K562 (cell line): ENCODE results near the gene SEC14L2. TPM values are rescaled to one million over a fixed set of nuclear protein-coding genes. Genes with fewer than 3 reads are reported as not detected.

Experiments used
- ATAC-seq: fragments of 200-7000 bp; cut with Tn5 transposase; 3 replicates; pipeline ENCODE4 v1.9.1; 2020; ENCODE audit warnings: moderate library complexity
- BruUV-seq: library from RNA; stranded (reverse); fragments of 400-500 nt; replicated peaks from 2 replicates; lab custom pipeline; 2021; lab: Mats Ljungman, UMichigan
- CTCF ChIA-PET: fragments of 300-600 bp; formaldehyde crosslinking; extraction: SDS; loops from one replicate; lab custom pipeline; 2021; ENCODE audit warnings: low intra/inter-chr PET ratio; lab: Yijun Ruan, JAX
- POLR2A ChIA-PET: fragments of 300-600, 350-650 bp; sonication (Branson Sonifier 250); formaldehyde crosslinking; extraction: SDS; loops from one replicate; lab custom pipeline; 2021; ENCODE audit warnings: antibody characterized with exemption, inconsistent platforms; lab: Yijun Ruan, JAX
- DNase-seq, 4 experiments: peaks; one replicate each; pipeline versions ENCODE4 v3.0.0 to v3.0.0-alpha.2; 2011 to 2018; ENCODE audit warnings: low spot score in 3 of 4, mixed read lengths in 3 of 4; ENCODE audit errors: extremely low read depth in 1 of 4
- FAIRE-seq: peaks from 2 replicates; lab custom pipeline; 2011; peaks lifted over from hg19 to GRCh38; lab: Jason Lieb, UNC
- H2AFZ ChIP-seq: 2 replicates; pipeline ENCODE4 v1.6.0; 2011; ENCODE audit warnings: low read depth, low read length, control low read depth, inconsistent platforms
- H3K27ac ChIP-seq: fragments of 200-600 bp; 3 replicates; pipeline ENCODE4 v1.8.0; 2011; ENCODE audit warnings: low read depth, mild to moderate bottlenecking, control low read depth, inconsistent platforms, low read length, moderate library complexity, mixed read lengths; ENCODE audit errors: extremely low read depth
- H3K27me3 ChIP-seq, 2 experiments: fragments of 300-600 bp in 1 of 2; 2 replicates in 1 of 2; 3 replicates in 1 of 2; pipeline versions ENCODE4 v1.6.0 to v1.8.0; 2011; ENCODE audit warnings: inconsistent platforms in 2 of 2, low read length in 2 of 2, mild to moderate bottlenecking in 1 of 2, mixed read lengths in 1 of 2, moderate library complexity in 1 of 2; ENCODE audit not compliant: control insufficient read depth in 2 of 2, insufficient read depth in 2 of 2
- H3K36me3 ChIP-seq: fragments of 300-600 bp; 3 replicates; pipeline ENCODE4 v1.8.0; 2011; ENCODE audit warnings: mild to moderate bottlenecking, low read length, inconsistent platforms; ENCODE audit not compliant: control insufficient read depth, insufficient read depth
- H3K4me1 ChIP-seq, 2 experiments: fragments of 200-600 bp in 1 of 2; replicated peaks in 1 of 2; 2 replicates in 1 of 2; 3 replicates in 1 of 2; pipeline versions ENCODE4 v1.5.1 to v1.8.0; 2011; ENCODE audit warnings: inconsistent platforms in 2 of 2, low read length in 2 of 2, mild to moderate bottlenecking in 1 of 2, mixed read lengths in 1 of 2, moderate library complexity in 1 of 2; ENCODE audit not compliant: control insufficient read depth in 2 of 2, insufficient read depth in 2 of 2
- H3K4me2 ChIP-seq: 2 replicates; pipeline ENCODE4 v1.6.1; 2011; ENCODE audit warnings: low read length, control low read depth, inconsistent platforms, mixed read lengths; ENCODE audit not compliant: insufficient read depth
- H3K4me3 ChIP-seq: fragments of 200-600 bp; sonication (generic), shearing (Covaris generic); 2 replicates; pipeline ENCODE4 v1.5.1; 2016; ENCODE audit warnings: control low read depth, inconsistent platforms
- H3K79me2 ChIP-seq: fragments of 200-600 bp; 3 replicates; pipeline ENCODE4 v1.8.0; 2011; ENCODE audit warnings: low read length, inconsistent platforms; ENCODE audit not compliant: control insufficient read depth, insufficient read depth
- H3K9ac ChIP-seq, 2 experiments: 2 replicates each; pipeline versions ENCODE4 v1.6.0 to v1.6.1; 2011; ENCODE audit warnings: low read depth in 2 of 2, low read length in 2 of 2, control low read depth in 1 of 2, inconsistent platforms in 1 of 2, mild to moderate bottlenecking in 1 of 2, mixed read lengths in 1 of 2; ENCODE audit not compliant: insufficient read depth in 1 of 2
- H3K9me1 ChIP-seq: one replicate; pipeline ENCODE4 v1.6.0; 2011; ENCODE audit warnings: inconsistent platforms, mild to moderate bottlenecking, low read length, moderate library complexity; ENCODE audit not compliant: control insufficient read depth, insufficient read depth
- H3K9me3 ChIP-seq: replicated peaks from 2 replicates; pipeline ENCODE4 v1.5.1; 2011; ENCODE audit warnings: low read depth, low read length, inconsistent platforms; ENCODE audit not compliant: control insufficient read depth, insufficient read depth
- H4K20me1 ChIP-seq: replicated peaks from 2 replicates; pipeline ENCODE4 v1.6.1; 2011; ENCODE audit warnings: low read length, inconsistent platforms, mixed read lengths; ENCODE audit not compliant: control insufficient read depth, insufficient read depth
- ELF2 ChIP-seq: fragments of 250-450 bp; sonication (Bioruptor Pico); IDR thresholded peaks from 2 replicates; pipeline ENCODE4 v1.5.0; 2021; ENCODE audit warnings: mild to moderate bottlenecking
- MEIS2 ChIP-seq: fragments of 450-650 bp; IDR thresholded peaks from 2 replicates; pipeline ENCODE4 v1.6.1; 2014; ENCODE audit warnings: mild to moderate bottlenecking; ENCODE audit not compliant: partially characterized antibody
- NCOR1 ChIP-seq: fragments of 450-650 bp; IDR thresholded peaks from 2 replicates; pipeline ENCODE4 v1.6.1; 2016; ENCODE audit warnings: mild to moderate bottlenecking, moderate library complexity
- POLR2B ChIP-seq: fragments of 450-650 bp; IDR thresholded peaks from 2 replicates; pipeline ENCODE4 v1.6.1; 2018; ENCODE audit warnings: low read depth; ENCODE audit not compliant: partially characterized antibody
- PURB ChIP-seq: sonication (generic); formaldehyde crosslinking; IDR thresholded peaks from 2 replicates; pipeline ENCODE4 v1.9.0; 2021; ENCODE audit warnings: low read depth, mild to moderate bottlenecking, missing genetic modification reagents
- TEAD2 ChIP-seq: fragments of 450-650 bp; IDR thresholded peaks from 2 replicates; pipeline ENCODE4 v1.6.1; 2016; ENCODE audit warnings: missing genetic modification characterization, control low read depth, missing compliant biosample characterization
- TGIF2 ChIP-seq: sonication (generic); formaldehyde crosslinking; IDR thresholded peaks from 2 replicates; pipeline ENCODE4 v1.8.1; 2022; ENCODE audit warnings: mild to moderate bottlenecking, missing genetic modification reagents, moderate library complexity
- TRIM28 ChIP-seq: fragments of 450-650 bp; IDR thresholded peaks from 2 replicates; pipeline ENCODE4 v1.6.1; 2017
- WGBS: fragments of 100-300 bp; shearing (Covaris generic); methylation state at CpG from one replicate; pipeline ENCODE4 v1.1.6; 2016; ENCODE audit warnings: low coverage, mixed read lengths; ENCODE audit not compliant: insufficient coverage; ENCODE audit errors: missing lambda C conversion rate; 5-methylcytosine and 5-hydroxymethylcytosine counted together
- in situ Hi-C: fragments of 300-500 bp; cut with MboI; formaldehyde crosslinking; loops from 4 replicates; pipeline ENCODE4 v1.15.0; 2018; ENCODE audit warnings: inconsistent platforms, mixed read lengths
- intact Hi-C: fragments of 100-400 bp; cut with micrococcal nuclease; formaldehyde crosslinking; loops from 2 replicates; pipeline ENCODE4 v1.14.2; 2022
- polyA plus RNA-seq, 8 experiments: library from polyadenylated mRNA; depleted of rRNA in 4 of 8; stranded (reverse) in 5 of 8; unstranded in 3 of 8; fragments of >200 nt; fragmentation: Nextera tagmentation in 2 of 8; fragmentation: Illumina TruSeq in 1 of 8; extraction: Ambion mirVana in 2 of 8; extraction: Trizol in 1 of 8; gene quantifications; 2 replicates each; pipeline versions ENCODE4 v1.2.1 to v1.2.3, GENCODE V29; 2011 to 2014; ENCODE audit warnings: inconsistent platforms in 1 of 8, missing spikeins in 1 of 8
- total RNA-seq, 7 experiments: library from RNA; depleted of rRNA in 6 of 7; stranded (reverse); fragments of >200 nt in 6 of 7; fragmentation: Illumina TruSeq in 2 of 7; extraction: Trizol in 2 of 7; gene quantifications; 2 replicates each; pipeline versions ENCODE4 v1.2.1 to v1.2.3, GENCODE V29; 2011 to 2021; ENCODE audit warnings: low replicate concordance in 1 of 7
- TF ChIP-seq, protein P1 (sequence below): fragments of 450-650 bp; IDR thresholded peaks from 2 replicates; pipeline ENCODE4 v1.6.1; 2018; ENCODE audit not compliant: partially characterized antibody
- TF ChIP-seq, protein P2 (sequence below), 2 experiments: fragments of 450-650 bp; formaldehyde crosslinking in 1 of 2; IDR thresholded peaks; 2 replicates each; pipeline versions ENCODE4 v1.4.0 to v1.6.1; 2014 to 2020; ENCODE audit warnings: mild to moderate bottlenecking in 2 of 2, borderline replicate concordance in 1 of 2, low read depth in 1 of 2
- TF ChIP-seq, protein P3 (sequence below), 2 experiments: fragments of 250-450 bp in 1 of 2; fragments of 450-650 bp in 1 of 2; sonication (Bioruptor Pico) in 1 of 2; IDR thresholded peaks; 2 replicates each; pipeline versions ENCODE4 v1.6.1 to v1.8.0; 2016 to 2021; ENCODE audit warnings: mild to moderate bottlenecking in 2 of 2, moderate library complexity in 2 of 2, missing compliant biosample characterization in 1 of 2, missing genetic modification characterization in 1 of 2

SEC14L2 gene
- total and polyA plus RNA-seq, 9 of the 15 experiments (the other 6 are each of a cell fraction or from before 2014, with no cell fraction given) = 0.03 to 0.17 (median 0.10) TPM

DNA sequence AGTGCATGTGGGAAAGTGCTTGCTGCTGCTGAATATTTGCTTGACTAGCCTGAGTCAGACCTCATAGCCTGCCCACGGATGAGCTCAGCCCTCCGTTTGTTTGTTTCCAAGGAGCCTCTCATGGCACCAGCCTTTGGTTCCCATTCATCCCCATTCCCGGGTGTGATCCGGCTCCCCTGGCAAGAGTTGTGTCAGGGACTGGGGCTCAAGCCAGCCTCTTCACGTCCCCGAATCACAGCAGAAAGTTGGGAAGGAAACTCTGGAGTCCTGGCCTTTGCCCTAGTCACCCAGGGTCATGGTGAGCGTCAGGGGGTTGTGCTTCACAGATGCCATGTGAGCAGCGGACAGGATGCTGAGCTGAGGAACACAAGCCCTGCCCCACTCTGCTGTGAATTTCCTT, 61.2 kb downstream of the SEC14L2 start:
- no peak overlapping the region for H2AFZ ChIP-seq
- POLR2A ChIA-PET = no interaction called here
- 0% methylated on average over 8 of the region's 8 CpGs for WGBS
- TF ChIP-seq, protein P1, sequence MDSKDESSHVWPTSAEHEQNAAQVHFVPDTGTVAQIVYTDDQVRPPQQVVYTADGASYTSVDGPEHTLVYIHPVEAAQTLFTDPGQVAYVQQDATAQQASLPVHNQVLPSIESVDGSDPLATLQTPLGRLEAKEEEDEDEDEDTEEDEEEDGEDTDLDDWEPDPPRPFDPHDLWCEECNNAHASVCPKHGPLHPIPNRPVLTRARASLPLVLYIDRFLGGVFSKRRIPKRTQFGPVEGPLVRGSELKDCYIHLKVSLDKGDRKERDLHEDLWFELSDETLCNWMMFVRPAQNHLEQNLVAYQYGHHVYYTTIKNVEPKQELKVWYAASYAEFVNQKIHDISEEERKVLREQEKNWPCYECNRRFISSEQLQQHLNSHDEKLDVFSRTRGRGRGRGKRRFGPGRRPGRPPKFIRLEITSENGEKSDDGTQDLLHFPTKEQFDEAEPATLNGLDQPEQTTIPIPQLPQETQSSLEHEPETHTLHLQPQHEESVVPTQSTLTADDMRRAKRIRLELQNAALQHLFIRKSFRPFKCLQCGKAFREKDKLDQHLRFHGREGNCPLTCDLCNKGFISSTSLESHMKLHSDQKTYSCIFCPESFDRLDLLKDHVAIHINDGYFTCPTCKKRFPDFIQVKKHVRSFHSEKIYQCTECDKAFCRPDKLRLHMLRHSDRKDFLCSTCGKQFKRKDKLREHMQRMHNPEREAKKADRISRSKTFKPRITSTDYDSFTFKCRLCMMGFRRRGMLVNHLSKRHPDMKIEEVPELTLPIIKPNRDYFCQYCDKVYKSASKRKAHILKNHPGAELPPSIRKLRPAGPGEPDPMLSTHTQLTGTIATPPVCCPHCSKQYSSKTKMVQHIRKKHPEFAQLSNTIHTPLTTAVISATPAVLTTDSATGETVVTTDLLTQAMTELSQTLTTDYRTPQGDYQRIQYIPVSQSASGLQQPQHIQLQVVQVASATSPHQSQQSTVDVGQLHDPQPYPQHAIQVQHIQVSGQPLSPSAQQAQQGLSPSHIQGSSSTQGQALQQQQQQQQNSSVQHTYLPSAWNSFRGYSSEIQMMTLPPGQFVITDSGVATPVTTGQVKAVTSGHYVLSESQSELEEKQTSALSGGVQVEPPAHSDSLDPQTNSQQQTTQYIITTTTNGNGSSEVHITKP = no peak
- TF ChIP-seq TEAD2 (tag) (no peak), TGIF2 (CRISPR knock-in tag) (no peak), NCOR1 (no peak), POLR2B (no peak), ELF2 (CRISPR knock-in tag) (no peak), PURB (no peak), MEIS2 (no peak), TRIM28 (no peak)
- TF ChIP-seq, protein P2, sequence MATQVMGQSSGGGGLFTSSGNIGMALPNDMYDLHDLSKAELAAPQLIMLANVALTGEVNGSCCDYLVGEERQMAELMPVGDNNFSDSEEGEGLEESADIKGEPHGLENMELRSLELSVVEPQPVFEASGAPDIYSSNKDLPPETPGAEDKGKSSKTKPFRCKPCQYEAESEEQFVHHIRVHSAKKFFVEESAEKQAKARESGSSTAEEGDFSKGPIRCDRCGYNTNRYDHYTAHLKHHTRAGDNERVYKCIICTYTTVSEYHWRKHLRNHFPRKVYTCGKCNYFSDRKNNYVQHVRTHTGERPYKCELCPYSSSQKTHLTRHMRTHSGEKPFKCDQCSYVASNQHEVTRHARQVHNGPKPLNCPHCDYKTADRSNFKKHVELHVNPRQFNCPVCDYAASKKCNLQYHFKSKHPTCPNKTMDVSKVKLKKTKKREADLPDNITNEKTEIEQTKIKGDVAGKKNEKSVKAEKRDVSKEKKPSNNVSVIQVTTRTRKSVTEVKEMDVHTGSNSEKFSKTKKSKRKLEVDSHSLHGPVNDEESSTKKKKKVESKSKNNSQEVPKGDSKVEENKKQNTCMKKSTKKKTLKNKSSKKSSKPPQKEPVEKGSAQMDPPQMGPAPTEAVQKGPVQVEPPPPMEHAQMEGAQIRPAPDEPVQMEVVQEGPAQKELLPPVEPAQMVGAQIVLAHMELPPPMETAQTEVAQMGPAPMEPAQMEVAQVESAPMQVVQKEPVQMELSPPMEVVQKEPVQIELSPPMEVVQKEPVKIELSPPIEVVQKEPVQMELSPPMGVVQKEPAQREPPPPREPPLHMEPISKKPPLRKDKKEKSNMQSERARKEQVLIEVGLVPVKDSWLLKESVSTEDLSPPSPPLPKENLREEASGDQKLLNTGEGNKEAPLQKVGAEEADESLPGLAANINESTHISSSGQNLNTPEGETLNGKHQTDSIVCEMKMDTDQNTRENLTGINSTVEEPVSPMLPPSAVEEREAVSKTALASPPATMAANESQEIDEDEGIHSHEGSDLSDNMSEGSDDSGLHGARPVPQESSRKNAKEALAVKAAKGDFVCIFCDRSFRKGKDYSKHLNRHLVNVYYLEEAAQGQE (IDR thresholded peaks at IDR 0.05; ENCODE audit: borderline replicate concordance) = no peak
- TF ChIP-seq, protein P2 (CRISPR knock-in tag; IDR thresholded peaks at IDR 0.05; ENCODE audit: low read depth) = no peak
- TF ChIP-seq, protein P3, sequence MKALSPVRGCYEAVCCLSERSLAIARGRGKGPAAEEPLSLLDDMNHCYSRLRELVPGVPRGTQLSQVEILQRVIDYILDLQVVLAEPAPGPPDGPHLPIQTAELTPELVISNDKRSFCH (CRISPR knock-in tag; IDR thresholded peaks at IDR 0.05) = no peak
- TF ChIP-seq, protein P3 (tag; IDR thresholded peaks at IDR 0.05) = no peak

More for the DNA sequence above, 61.2 kb downstream of the SEC14L2 start:
- H3K9me3 ChIP-seq = no peaks in the 10 kb centered on the region
- CTCF ChIA-PET = no interaction called here
- no peak overlapping the region for H3K4me3 ChIP-seq
- no peaks in the 10 kb centered on the region for H3K36me3 ChIP-seq
- H3K27ac ChIP-seq = no peak overlapping the region
- no peak overlapping the region for H3K9ac ChIP-seq
- DNase-seq = no peak
- no peak overlapping the region for H3K4me2 ChIP-seq
- H3K27me3 ChIP-seq = peaks cover 0 to 5% of the 10 kb centered on the region in 2 experiments; a peak in 1 of 5 replicates
- no peak for FAIRE-seq
- in situ Hi-C loops = no loop called here
- intact Hi-C loops = no loop called here
- H3K9me1 ChIP-seq = no peaks in the 10 kb centered on the region
- no TSS peak for BruUV-seq
- ATAC-seq = no peak
- H3K4me1 ChIP-seq = no peaks in the 10 kb centered on the region; a peak in 1 of 5 replicates
- H4K20me1 ChIP-seq = no peaks in the 10 kb centered on the region
- H3K79me2 ChIP-seq = no peaks in the 10 kb centered on the region
